ENCODE results near the gene CTIF.

Gene CTIF

DNA sequence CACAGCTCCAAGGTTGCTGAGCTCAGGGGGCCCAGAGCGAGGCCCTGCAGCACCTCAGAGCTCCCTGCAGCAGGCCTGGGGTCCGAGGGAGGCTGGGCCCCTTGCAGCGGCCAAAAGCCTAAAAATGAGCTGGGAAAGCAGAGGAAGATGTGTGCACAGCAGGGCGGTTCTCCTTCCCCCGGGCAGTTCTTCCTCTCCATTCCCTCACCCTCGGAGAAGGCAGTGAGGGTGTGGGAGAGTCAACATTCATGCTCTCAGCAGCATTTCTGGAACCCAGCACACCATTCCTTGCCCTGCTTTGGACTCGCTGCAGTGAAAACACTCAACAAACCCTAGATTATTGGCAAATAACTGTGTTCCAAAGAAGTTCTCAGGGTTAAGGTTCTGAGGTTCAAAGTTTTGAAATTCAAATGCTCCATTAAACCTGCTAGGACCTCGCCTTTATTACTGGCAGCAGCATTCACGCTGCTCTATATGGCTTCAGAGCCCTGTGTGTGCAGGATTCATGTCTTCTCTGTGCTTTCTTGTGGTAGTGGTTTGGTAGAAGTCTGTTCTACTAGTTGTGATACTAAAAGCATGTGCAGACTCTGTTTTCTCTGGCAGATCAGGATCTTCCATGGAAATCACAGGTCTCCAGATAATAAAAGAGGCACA lies 79.1 kb downstream of the CTIF start:
- no peak for DNase-seq (ENCODE audit: low read depth in 2 of 2, low spot score in 1 of 2)

GRCh38 chr18:48619016-48619415 lies 80.2 kb downstream of the CTIF start:
- no peak for DNase-seq (ENCODE audit: low read depth in 2 of 2, low spot score in 1 of 2)

- no peak for DNase-seq (ENCODE audit: low read depth in 2 of 2, low spot score in 1 of 2)
Observed at GRCh38 chr18:48619501-48619900, 80.7 kb downstream of the CTIF start.

DNA sequence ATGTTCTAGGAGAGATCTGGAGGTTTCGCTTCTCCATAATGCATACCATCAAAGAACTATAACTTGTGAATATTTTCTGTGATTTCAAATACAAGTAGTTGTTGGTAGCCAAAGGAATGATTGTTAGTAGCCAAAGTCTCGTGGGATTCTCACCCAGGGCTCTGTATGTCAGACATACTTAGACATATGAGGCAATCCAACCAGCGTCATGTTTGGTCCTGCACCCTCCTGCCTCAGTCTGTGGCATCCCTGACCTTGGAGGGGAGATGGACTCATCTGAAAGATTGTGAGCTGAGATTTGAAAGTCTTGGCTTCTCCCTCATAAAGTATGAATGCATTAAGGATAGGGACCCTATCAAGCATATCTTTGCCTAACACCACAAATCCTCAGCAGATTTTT lies 81.2 kb downstream of the CTIF start:
- no peak for DNase-seq (ENCODE audit: low read depth in 2 of 2, low spot score in 1 of 2)

DNA sequence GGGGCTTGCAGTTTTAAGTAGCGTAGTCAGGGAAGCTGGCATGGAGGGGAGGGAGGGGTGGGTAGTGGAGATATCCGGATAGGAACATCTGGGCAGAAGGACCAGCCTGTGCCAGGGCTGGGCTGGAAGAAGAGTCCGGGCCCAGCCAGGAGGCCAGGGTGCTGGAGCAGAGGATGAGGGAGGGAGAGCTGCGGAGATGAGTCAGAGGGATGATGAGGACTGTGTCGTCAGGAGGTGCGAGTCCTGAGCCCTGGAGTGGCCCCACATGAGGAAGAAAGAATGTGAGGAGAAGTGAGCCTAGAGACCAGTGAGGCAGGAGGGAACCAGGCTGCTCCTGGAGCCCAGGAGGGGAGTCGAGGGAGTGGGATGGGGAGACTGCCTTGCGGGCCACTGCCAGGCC lies 82.4 kb downstream of the CTIF start:
- DNase-seq (ENCODE audit: low read depth in 2 of 2, low spot score in 1 of 2), result no peak

DNA sequence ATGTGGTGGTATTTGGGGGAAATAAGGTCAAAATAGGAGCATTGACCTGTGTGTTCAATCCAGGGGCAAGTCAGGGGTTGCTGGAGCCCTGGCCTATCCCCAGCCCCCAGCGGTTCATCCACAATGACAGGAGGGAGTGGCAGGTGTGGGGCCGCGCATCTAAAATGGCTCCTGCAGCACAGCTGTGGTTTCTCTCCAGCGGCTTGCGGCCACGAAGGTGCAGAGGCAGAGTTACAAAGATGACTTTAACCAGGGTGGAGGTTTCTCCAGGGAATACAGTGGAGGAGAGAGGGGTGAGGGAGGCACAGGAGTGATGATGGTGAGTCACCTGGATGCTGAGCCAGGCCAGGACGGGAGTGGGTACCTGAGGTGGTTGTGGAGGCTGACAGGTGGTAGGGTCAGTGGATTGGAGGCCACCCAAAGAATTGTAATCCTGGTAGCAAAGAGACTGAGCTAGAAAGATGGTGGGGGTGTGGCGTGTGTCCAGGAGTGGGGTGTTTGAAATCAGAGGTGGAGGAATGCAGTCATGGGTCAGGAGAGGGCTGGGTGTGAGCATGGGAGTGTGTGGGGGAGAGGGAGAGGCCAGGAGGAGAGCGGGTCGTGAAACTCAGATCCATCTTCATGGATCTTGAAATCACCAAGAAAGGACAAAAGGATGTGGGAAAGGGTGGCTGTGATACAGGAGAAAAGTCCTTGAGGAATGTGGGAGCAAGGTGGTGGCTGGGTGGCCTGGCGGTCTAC lies 83.2 kb downstream of the CTIF start:
- no peak for DNase-seq (ENCODE audit: low read depth in 2 of 2, low spot score in 1 of 2)

- no peak for DNase-seq (ENCODE audit: low read depth in 2 of 2, low spot score in 1 of 2)
Observed at GRCh38 chr18:48622911-48623431, 84.1 kb downstream of the CTIF start.

- DNase-seq (ENCODE audit: low read depth in 2 of 2, low spot score in 1 of 2), result no peak
Observed at GRCh38 chr18:48623468-48624235, 84.8 kb downstream of the CTIF start.

DNA sequence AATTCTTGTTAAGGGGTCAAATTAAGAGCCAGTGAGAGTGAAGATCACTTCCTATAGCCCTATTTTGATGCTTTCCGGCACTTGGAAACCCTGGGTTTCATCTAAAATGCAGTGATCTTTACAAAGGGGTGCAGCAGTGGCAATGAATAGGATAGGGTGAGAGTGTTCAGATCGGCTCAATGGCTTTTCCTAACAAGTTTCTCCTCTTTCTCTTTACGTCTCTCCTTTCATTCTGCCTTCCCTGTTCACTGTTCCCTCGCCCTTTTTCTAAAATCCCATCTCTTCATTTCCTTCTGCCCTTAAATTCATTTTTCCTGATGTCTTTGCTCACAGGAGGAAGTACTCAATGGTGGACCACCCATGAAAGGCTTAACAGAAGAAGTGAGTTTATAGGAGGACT lies 86.0 kb downstream of the CTIF start:
- no peak for DNase-seq (ENCODE audit: low read depth in 2 of 2, low spot score in 1 of 2)

- no peak for DNase-seq (ENCODE audit: low read depth in 2 of 2, low spot score in 1 of 2)
Observed at GRCh38 chr18:48627216-48627615, 88.4 kb downstream of the CTIF start.

GRCh38 chr18:48629730-48630324 lies 91.0 kb downstream of the CTIF start:
- DNase-seq (ENCODE audit: low read depth in 2 of 2, low spot score in 1 of 2), result no peak

DNA sequence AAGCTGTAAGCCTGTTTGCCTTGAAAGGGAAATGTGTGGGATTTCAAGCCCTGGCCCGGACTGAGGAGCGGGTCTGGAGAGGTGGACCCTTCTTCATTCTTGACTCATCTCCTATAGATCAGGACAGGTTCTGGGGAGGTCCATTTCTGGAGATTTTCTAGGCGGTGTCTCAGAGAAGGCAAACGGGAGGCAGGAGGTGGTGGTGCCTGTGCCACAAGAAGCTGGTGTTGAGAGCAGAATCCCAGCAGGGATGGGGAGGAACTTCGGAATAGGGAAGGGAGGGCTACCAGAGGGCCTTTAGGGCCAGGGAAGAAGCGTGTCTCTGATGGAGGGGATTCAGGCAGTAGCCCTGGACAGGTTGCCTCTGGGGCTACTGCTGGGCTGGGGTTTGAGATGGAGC lies 93.0 kb downstream of the CTIF start:
- no peak for DNase-seq (ENCODE audit: low read depth in 2 of 2, low spot score in 1 of 2)

GRCh38 chr18:48632676-48633257 lies 93.9 kb downstream of the CTIF start:
- no peak for DNase-seq (ENCODE audit: low read depth in 2 of 2, low spot score in 1 of 2)

DNA sequence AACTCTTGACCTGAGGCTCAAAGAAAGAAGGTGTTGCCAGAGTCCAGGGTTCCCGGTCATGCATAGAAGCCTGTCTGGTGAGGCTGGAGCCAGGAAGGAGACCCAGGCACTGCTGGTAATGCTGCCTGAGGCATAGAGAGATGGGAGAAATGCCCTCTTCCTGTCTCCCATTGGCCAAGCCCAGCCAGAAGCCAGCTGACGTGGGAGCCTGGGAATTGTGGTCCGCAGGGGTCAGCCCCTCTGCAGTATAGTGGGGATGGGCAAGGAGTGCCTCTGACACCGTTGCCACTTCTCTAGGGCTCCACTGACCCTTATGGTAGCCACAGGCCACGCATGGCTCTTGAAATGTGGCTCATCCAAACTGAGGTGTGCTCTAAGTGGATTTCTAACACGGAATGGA lies 95.7 kb downstream of the CTIF start:
- DNase-seq (ENCODE audit: low read depth in 2 of 2, low spot score in 1 of 2), result no peak

GRCh38 chr18:48634975-48635374 lies 96.1 kb downstream of the CTIF start:
- no peak for DNase-seq (ENCODE audit: low read depth in 2 of 2, low spot score in 1 of 2)

DNA sequence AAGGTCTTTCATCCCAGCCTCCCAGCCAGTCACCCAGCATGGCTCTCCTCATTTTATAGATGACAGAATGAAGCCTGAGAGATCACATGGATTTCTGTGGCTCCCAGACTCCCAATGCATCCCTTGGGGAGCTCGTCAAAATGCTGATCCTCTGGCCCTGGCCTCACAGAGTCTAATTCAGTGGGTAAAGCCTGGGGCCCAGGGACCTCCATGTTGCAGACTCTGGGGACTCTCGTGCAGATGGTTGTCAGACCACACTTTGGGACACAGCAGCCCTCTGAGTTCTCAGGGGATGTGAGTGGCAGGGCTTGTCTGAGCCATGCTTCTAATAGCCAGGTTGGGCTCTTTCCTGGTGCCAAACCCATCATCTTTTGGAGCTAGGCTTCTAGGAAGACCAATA lies 97.0 kb downstream of the CTIF start:
- DNase-seq (ENCODE audit: low read depth in 2 of 2, low spot score in 1 of 2), result no peak

DNA sequence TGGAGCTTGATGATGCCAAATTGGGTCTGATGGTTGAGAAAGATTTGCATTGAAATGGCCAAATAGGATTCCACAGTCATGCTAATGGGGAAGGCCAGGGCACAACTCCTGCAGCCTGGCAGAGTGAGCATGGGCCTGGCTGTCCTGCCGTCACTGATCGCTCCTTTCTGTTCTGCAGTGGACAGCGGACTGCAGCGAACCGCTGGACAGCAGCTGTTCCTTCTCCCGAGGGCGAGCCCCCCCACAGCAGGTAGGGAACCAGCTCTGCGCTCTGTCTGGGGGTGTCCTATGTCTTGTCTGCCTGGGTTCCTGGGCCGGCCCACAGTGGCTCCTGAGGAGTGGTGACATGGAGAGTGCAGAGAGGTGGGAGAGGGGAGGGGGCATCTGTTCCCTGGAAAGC lies 97.6 kb downstream of the CTIF start:
- no peak for DNase-seq (ENCODE audit: low read depth in 2 of 2, low spot score in 1 of 2)

- no peak for DNase-seq (ENCODE audit: low read depth in 2 of 2, low spot score in 1 of 2)
Observed at GRCh38 chr18:48637081-48637990, 98.5 kb downstream of the CTIF start.

GRCh38 chr18:48638451-48638850 lies 99.6 kb downstream of the CTIF start:
- DNase-seq (ENCODE audit: low read depth in 2 of 2, low spot score in 1 of 2), result no peak

Measured in stimulated activated CD8-positive, alpha-beta memory T cell treated with anti-CD3 and anti-CD28 coated beads, Interleukin-4, amount 100 ng/mL, for 1 hour (primary cell).